GM12878 (cell line): ENCODE measurements around the gene GSTA3. TPM values are rescaled to one million over a fixed set of nuclear protein-coding genes. Genes with fewer than 3 reads are reported as not detected.
"Not testable (repeated sequence)": the region's sequence is repeated elsewhere in the genome, so short reads cannot be mapped to it uniquely, and the experiment has no call there.

Source experiments
- ATAC-seq: fragments of 200-7000 bp; cut with Tn5 transposase; 3 replicates; pipeline ENCODE4 v1.9.1; 2020; ENCODE audit warnings: mild to moderate bottlenecking, moderate library complexity
- BruUV-seq: library from RNA; stranded (reverse); fragments of 400-500 nt; replicated peaks from 2 replicates; lab custom pipeline; 2021; lab: Mats Ljungman, UMichigan
- CTCF ChIA-PET: fragments of 300-600 bp; sonication (Branson Sonifier 250); formaldehyde crosslinking; extraction: SDS; loops from one replicate; lab custom pipeline; 2021; ENCODE audit warnings: inconsistent platforms; lab: Yijun Ruan, JAX
- POLR2A ChIA-PET: fragments of 350-600 bp; formaldehyde crosslinking; extraction: SDS; loops from one replicate; lab custom pipeline; 2021; ENCODE audit warnings: inconsistent platforms; lab: Charles Lee
- RAD21 ChIA-PET: fragments of 300-600 bp; sonication (Branson Sonifier 250); formaldehyde crosslinking; loops from one replicate; lab custom pipeline; 2023; ENCODE audit warnings: antibody characterized with exemption; ENCODE audit not compliant: unreplicated experiment; lab: Charles Lee
- SMC1A ChIA-PET: fragments of 300-600 bp; sonication (Branson Sonifier 250); formaldehyde crosslinking; loops from one replicate; lab custom pipeline; 2023; ENCODE audit not compliant: unreplicated experiment, uncharacterized antibody; lab: Charles Lee
- DNase-seq: peaks from one replicate; pipeline ENCODE4 v3.0.0-alpha.2; 2011; ENCODE audit warnings: low read depth, low spot score
- FAIRE-seq: peaks from 3 replicates; lab custom pipeline; 2011; peaks lifted over from hg19 to GRCh38; lab: Jason Lieb, UNC
- H2AFZ ChIP-seq: 2 replicates; pipeline ENCODE4 v1.6.0; 2011; ENCODE audit warnings: low read depth, low read length, control low read depth; ENCODE audit not compliant: control insufficient read depth
- H3K27ac ChIP-seq: 2 replicates; pipeline ENCODE4 v1.5.1; 2011; ENCODE audit warnings: control low read depth; ENCODE audit not compliant: control insufficient read depth, insufficient read depth
- H3K27me3 ChIP-seq, 2 experiments: replicated peaks in 1 of 2; 2 replicates each; pipeline versions ENCODE4 v1.6.0 to v1.6.1; 2011; ENCODE audit warnings: low read length in 1 of 2; ENCODE audit not compliant: control insufficient read depth in 2 of 2, insufficient read depth in 2 of 2
- H3K36me3 ChIP-seq, 2 experiments: 2 replicates each; pipeline ENCODE4 v1.5.1; 2011; ENCODE audit warnings: low read length in 1 of 2; ENCODE audit not compliant: control insufficient read depth in 2 of 2, insufficient read depth in 2 of 2
- H3K4me1 ChIP-seq: 2 replicates; pipeline ENCODE4 v1.6.1; 2011; ENCODE audit warnings: mild to moderate bottlenecking, low read length, moderate library complexity, mixed read lengths; ENCODE audit not compliant: control insufficient read depth, insufficient read depth
- H3K4me2 ChIP-seq: 2 replicates; pipeline ENCODE4 v1.6.0; 2011; ENCODE audit warnings: control low read depth; ENCODE audit not compliant: control insufficient read depth, insufficient read depth
- H3K4me3 ChIP-seq: fragments of 200-600 bp; sonication (generic); 2 replicates; pipeline ENCODE4 v1.5.1; 2016
- H3K79me2 ChIP-seq: 2 replicates; pipeline ENCODE4 v1.6.0; 2011; ENCODE audit warnings: low read length; ENCODE audit not compliant: control insufficient read depth, insufficient read depth
- H3K9ac ChIP-seq: 2 replicates; pipeline ENCODE4 v1.8.0; 2011; ENCODE audit warnings: low read length, control low read depth, mixed read lengths; ENCODE audit not compliant: control insufficient read depth, insufficient read depth
- H3K9me3 ChIP-seq: replicated peaks from 3 replicates; pipeline ENCODE4 v1.5.1; 2011; ENCODE audit warnings: mild to moderate bottlenecking, low read length; ENCODE audit not compliant: control insufficient read depth, insufficient read depth
- H4K20me1 ChIP-seq: 2 replicates; pipeline ENCODE4 v1.6.0; 2011; ENCODE audit not compliant: control insufficient read depth, insufficient read depth
- EZH2 ChIP-seq: IDR thresholded peaks from 2 replicates; pipeline ENCODE4 v1.6.1; 2012; ENCODE audit warnings: low read depth, mild to moderate bottlenecking, control low read depth, inconsistent platforms, low read length, borderline replicate concordance; ENCODE audit not compliant: control insufficient read depth
- HDAC6 ChIP-seq: fragments of 200-600 bp; sonication (generic); IDR thresholded peaks from one replicate; pipeline ENCODE4 v1.8.0; 2017; ENCODE audit warnings: antibody characterized with exemption; ENCODE audit not compliant: unreplicated experiment
- NR2C2 ChIP-seq: IDR thresholded peaks from 2 replicates; pipeline ENCODE4 v1.6.1; 2011; ENCODE audit warnings: borderline replicate concordance, low read depth; ENCODE audit not compliant: control insufficient read depth, insufficient read length
- PAX8 ChIP-seq: fragments of 450-650 bp; IDR thresholded peaks from 2 replicates; pipeline ENCODE4 v1.6.1; 2017; ENCODE audit warnings: mild to moderate bottlenecking, moderate library complexity
- SPI1 ChIP-seq: IDR thresholded peaks from 2 replicates; pipeline ENCODE4 v1.6.1; 2011; ENCODE audit warnings: low read depth, mild to moderate bottlenecking, low read length, moderate library complexity, borderline replicate concordance; ENCODE audit not compliant: insufficient read depth
- WGBS: methylation state at CpG from one replicate; pipeline ENCODE4 v1.1.6; 2016; ENCODE audit warnings: low lambda C conversion rate; ENCODE audit not compliant: insufficient replicate concordance, insufficient coverage; ENCODE audit errors: missing lambda C conversion rate; 5-methylcytosine and 5-hydroxymethylcytosine counted together
- in situ Hi-C: fragments of 300-500 bp; cut with MboI; formaldehyde crosslinking; loops from 9 replicates; pipeline ENCODE4 v1.14.3; 2018; ENCODE audit warnings: mixed read lengths
- intact Hi-C: fragments of 100-400 bp; cut with micrococcal nuclease; formaldehyde crosslinking; loops from one replicate; pipeline ENCODE4 v1.14.2; 2022; ENCODE audit not compliant: unreplicated experiment
- polyA plus RNA-seq, 11 experiments: library from polyadenylated mRNA; depleted of rRNA in 4 of 11; unstranded in 6 of 11; stranded (reverse) in 5 of 11; fragments of >200 nt; fragmentation: Nextera tagmentation in 4 of 11; fragmentation: Illumina TruSeq in 1 of 11; extraction: Ambion mirVana in 4 of 11; extraction: Trizol in 1 of 11; gene quantifications; 1 replicate in 1 of 11; 2 replicates in 10 of 11; pipeline versions ENCODE4 v1.2.1 to v1.2.3, GENCODE V29; 2011 to 2016; ENCODE audit warnings: inconsistent platforms in 2 of 11, missing spikeins in 2 of 11, low read depth in 1 of 11
- total RNA-seq, 4 experiments: library from RNA; depleted of rRNA in 3 of 4; stranded (reverse); fragments of >200 nt in 3 of 4; fragmentation: Illumina TruSeq in 1 of 4; extraction: Trizol in 1 of 4; gene quantifications; 2 replicates each; pipeline versions ENCODE4 v1.2.1 to v1.2.3, GENCODE V29; 2013 to 2021

The GSTA3 gene
- total and polyA plus RNA-seq, 10 of the 15 experiments (the other 5 are each of a cell fraction or from before 2014, with no cell fraction given): not detected

- CTCF ChIA-PET: interaction anchor here (0.6 kb wide), 1 partner anchor 725 kb away, joined by 3 read pairs; no protein-coding TSS in a partner anchor
- in situ Hi-C loops: no loop called here
- DNase-seq (no peak), ATAC-seq (no peak), FAIRE-seq (no peak)
- H4K20me1 ChIP-seq: no peaks in the 10 kb centered on the region
- H3K9ac ChIP-seq: no peak overlapping the region
- no peaks in the 10 kb centered on the region for H3K79me2 ChIP-seq
- no peak overlapping the region for H3K4me3 ChIP-seq
- no peaks in the 10 kb centered on the region for H3K36me3 ChIP-seq
- 27% methylated on average over 9 of the region's 9 CpGs for WGBS
- BruUV-seq: no TSS peak
- H2AFZ ChIP-seq: no peak overlapping the region
- intact Hi-C loops: no loop called here
- SMC1A ChIA-PET: no interaction called here
- POLR2A ChIA-PET: no interaction called here
- no peaks in the 10 kb centered on the region for H3K9me3 ChIP-seq
- H3K4me1 ChIP-seq: no peaks in the 10 kb centered on the region
- RAD21 ChIA-PET: no interaction called here
- no peak for TF ChIP-seq PAX8
- TF ChIP-seq SPI1: no peak
- no peak for TF ChIP-seq EZH2
- no peak for TF ChIP-seq HDAC6
- H3K27ac ChIP-seq: no peak overlapping the region
- no peaks in the 10 kb centered on the region for H3K27me3 ChIP-seq
- H3K4me2 ChIP-seq: no peak overlapping the region
Observed at GRCh38 chr6:52925919-52926792, 16.7 kb upstream of the GSTA3 start.

GRCh38 chr6:52925042-52925441 lies 15.5 kb upstream of the GSTA3 start:
- no peaks in the 10 kb centered on the region for H3K4me1 ChIP-seq
- SMC1A ChIA-PET: no interaction called here
- DNase-seq (no peak), ATAC-seq (no peak), FAIRE-seq (no peak)
- H3K9me3 ChIP-seq: no peaks in the 10 kb centered on the region
- POLR2A ChIA-PET: no interaction called here
- no peaks in the 10 kb centered on the region for H4K20me1 ChIP-seq
- H3K36me3 ChIP-seq: no peaks in the 10 kb centered on the region
- intact Hi-C loops (no loop called here), in situ Hi-C loops (no loop called here)
- no peak overlapping the region for H2AFZ ChIP-seq
- H3K4me2 ChIP-seq: no peak overlapping the region
- BruUV-seq: no TSS peak
- H3K79me2 ChIP-seq: no peaks in the 10 kb centered on the region
- no peak overlapping the region for H3K9ac ChIP-seq
- CTCF ChIA-PET: no interaction called here
- H3K27me3 ChIP-seq: no peaks in the 10 kb centered on the region
- RAD21 ChIA-PET: no interaction called here
- no peak for TF ChIP-seq NR2C2
- no peak overlapping the region for H3K4me3 ChIP-seq
- 57% methylated on average over 2 of the region's 2 CpGs for WGBS
- no peak overlapping the region for H3K27ac ChIP-seq

GRCh38 chr6:52923689-52924088 lies 14.2 kb upstream of the GSTA3 start:
- FAIRE-seq, H3K27me3 ChIP-seq, H3K27ac ChIP-seq, RAD21 ChIA-PET, H3K79me2 ChIP-seq, BruUV-seq, H3K9ac ChIP-seq, DNase-seq, in situ Hi-C loops, SMC1A ChIA-PET, H3K36me3 ChIP-seq, H3K4me3 ChIP-seq, H3K4me2 ChIP-seq, intact Hi-C loops, H2AFZ ChIP-seq, POLR2A ChIA-PET, H3K4me1 ChIP-seq, H3K9me3 ChIP-seq, H4K20me1 ChIP-seq, CTCF ChIA-PET, ATAC-seq: not testable (repeated sequence)
- WGBS: 0% methylated on average over 2 of the region's 2 CpGs
